ENCODE data around the gene ANKS6. TPM values are rescaled to one million over a fixed set of nuclear protein-coding genes. Genes with fewer than 3 reads are reported as not detected.

Gene ANKS6
- total and polyA plus RNA-seq, 4 donors = 8.4 to 23.8 (median 20.7) TPM

DNA sequence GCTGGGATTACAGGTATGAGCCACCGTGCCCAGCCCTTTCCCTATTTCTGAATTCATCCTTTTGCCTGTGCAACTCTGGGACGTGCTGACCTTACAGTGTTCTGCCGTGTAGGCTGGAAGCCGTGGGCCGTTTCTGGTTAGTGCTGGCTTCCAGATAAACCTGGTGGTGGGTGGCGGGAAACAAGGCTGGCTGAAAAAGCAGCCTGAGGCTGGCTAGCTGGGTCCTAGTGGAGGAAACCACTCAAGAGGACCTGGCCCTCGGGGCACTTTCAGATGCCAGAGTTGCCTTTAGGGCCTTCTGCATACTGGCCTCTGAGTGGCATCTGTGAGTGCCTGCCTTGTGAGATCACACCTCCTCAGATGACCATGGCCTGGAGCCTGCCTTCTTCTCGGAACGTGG, 38.0 kb upstream of the ANKS6 start:
- H3K9me3 ChIP-seq (ENCODE audit: control insufficient read depth, low read length) = no peaks in the 10 kb centered on the region
- H3K27me3 ChIP-seq (ENCODE audit: control insufficient read depth in 1 of 2, insufficient read depth in 2 of 2, low read length in 1 of 2) = no peaks in the 10 kb centered on the region
- H3K27ac ChIP-seq (ENCODE audit: low read depth in 1 of 2, low read length in 2 of 2) = no peak overlapping the region
- H3K4me1 ChIP-seq (ENCODE audit: control insufficient read depth in 1 of 2, insufficient read depth in 2 of 2, low read length in 2 of 2) = no peaks in the 10 kb centered on the region
- intact Hi-C loops (cut with DNase I) = no loop called here
- 89 to 91% methylated on average over 9 of the region's 9 CpGs for WGBS, 2 donors
- H3K4me3 ChIP-seq (ENCODE audit: low read length in 2 of 2) = no peak overlapping the region
- no peak for ATAC-seq (ENCODE audit: low FRiP score)
- DNase-seq = no peak
- no peaks in the 10 kb centered on the region for H3K36me3 ChIP-seq (ENCODE audit: control insufficient read depth in 1 of 2, insufficient read depth in 2 of 2, low read length in 1 of 2)

DNA sequence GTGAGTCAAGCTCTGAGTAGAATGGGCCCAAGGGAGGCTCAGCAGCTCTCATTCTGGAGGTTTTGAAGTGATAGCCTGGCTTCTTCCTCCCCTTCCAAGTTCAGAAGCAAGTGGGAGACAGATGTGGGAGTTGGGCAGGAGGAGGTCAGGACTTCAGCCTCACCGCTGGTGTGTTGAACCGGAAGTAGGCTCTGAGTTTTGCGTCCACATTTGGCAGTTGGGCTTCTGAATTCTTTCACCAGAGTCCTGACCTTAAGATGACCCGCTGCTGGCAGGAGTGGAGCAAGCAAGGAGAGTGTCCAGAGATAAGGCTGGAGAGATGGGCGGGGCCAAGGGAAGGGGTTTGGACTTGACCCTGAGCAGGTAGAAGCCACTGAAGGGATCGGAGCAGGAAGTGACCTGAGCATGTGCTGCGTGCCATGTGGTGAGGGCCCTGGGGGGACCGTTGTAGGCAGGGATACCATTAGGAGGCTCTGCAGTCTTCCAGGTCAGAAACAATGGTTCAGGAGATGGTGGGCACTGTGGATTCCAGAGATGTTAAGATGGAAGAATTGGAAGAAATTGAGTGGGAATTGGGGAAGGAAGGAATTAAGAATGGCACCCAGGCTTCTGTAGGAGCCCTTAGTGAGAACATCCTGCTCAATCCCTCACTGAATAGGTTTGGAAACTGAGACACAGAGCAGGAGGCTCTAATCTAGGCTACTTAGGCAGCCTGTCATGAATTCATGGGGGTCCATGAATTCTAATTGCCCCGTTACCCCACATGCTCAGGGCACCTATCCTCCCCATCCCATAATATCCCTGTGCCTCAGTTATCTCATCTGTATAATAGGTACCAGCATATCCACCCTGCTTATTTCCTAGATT, 37.0 kb upstream of the ANKS6 start:
- Histone ChIP-seq H3K9me3 (ENCODE audit: control insufficient read depth, low read length) (no peaks in the 10 kb centered on the region), H3K36me3 (ENCODE audit: control insufficient read depth in 1 of 2, insufficient read depth in 2 of 2, low read length in 1 of 2) (no peaks in the 10 kb centered on the region), H3K4me3 (ENCODE audit: low read length in 2 of 2) (no peak overlapping the region), H3K27ac (ENCODE audit: low read depth in 1 of 2, low read length in 2 of 2) (no peak overlapping the region), H3K4me1 (ENCODE audit: control insufficient read depth in 1 of 2, insufficient read depth in 2 of 2, low read length in 2 of 2) (no peaks in the 10 kb centered on the region), H3K27me3 (ENCODE audit: control insufficient read depth in 1 of 2, insufficient read depth in 2 of 2, low read length in 1 of 2) (no peaks in the 10 kb centered on the region)
- WGBS, 2 donors = 82 to 87% methylated on average over 9 of the region's 9 CpGs
- intact Hi-C loops (cut with DNase I) = no loop called here
- no peak for ATAC-seq (ENCODE audit: low FRiP score)
- DNase-seq = no peak

DNA sequence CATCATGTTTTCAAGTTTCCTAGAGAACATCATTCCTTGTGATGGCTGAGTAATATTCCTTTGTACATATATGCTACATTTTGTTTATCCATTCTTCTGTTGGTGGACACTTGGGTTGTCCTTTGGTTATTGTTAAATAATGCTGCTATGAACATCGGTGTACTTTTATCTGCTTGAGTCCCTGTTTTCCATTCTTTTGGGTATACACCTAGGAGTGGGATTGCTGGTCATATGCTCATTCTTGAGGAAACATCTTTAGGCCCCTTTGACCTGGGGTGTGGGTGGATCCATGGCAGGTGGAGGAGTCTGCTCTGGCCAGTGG, 36.4 kb upstream of the ANKS6 start:
- Histone ChIP-seq H3K4me1 (ENCODE audit: control insufficient read depth in 1 of 2, insufficient read depth in 2 of 2, low read length in 2 of 2) (no peaks in the 10 kb centered on the region), H3K27me3 (ENCODE audit: control insufficient read depth in 1 of 2, insufficient read depth in 2 of 2, low read length in 1 of 2) (no peaks in the 10 kb centered on the region), H3K9me3 (ENCODE audit: control insufficient read depth, low read length) (no peaks in the 10 kb centered on the region), H3K36me3 (ENCODE audit: control insufficient read depth in 1 of 2, insufficient read depth in 2 of 2, low read length in 1 of 2) (no peaks in the 10 kb centered on the region), H3K4me3 (ENCODE audit: low read length in 2 of 2) (no peak overlapping the region), H3K27ac (ENCODE audit: low read depth in 1 of 2, low read length in 2 of 2) (no peak overlapping the region)
- no peak for DNase-seq
- WGBS, 2 donors = 97 to 100% methylated on average over 1 of the region's 1 CpG
- ATAC-seq (ENCODE audit: low FRiP score) = no peak
- intact Hi-C loops (cut with DNase I) = no loop called here

DNA sequence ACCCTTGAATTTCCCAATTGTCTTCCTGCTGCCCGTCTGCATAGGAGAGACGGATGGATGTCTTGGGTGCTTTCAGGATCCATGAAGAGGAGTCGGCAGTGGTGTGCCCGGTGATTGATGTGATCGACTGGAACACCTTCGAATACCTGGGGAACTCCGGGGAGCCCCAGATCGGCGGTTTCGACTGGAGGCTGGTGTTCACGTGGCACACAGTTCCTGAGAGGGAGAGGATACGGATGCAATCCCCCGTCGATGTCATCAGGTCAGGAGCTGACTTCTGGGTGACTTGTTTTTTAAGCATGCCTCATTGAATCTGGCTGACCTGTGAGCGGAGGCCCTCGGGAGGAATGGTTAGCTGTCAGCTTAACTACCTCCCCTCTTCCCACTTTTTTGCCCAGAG, 35.3 kb upstream of the ANKS6 start:
- intact Hi-C loops (cut with DNase I) = no loop called here
- H3K36me3 ChIP-seq (ENCODE audit: control insufficient read depth in 1 of 2, insufficient read depth in 2 of 2, low read length in 1 of 2) = no peaks in the 10 kb centered on the region
- DNase-seq (no peak), ATAC-seq (ENCODE audit: low FRiP score) (no peak)
- H3K4me3 ChIP-seq (ENCODE audit: low read length in 2 of 2) = no peak overlapping the region
- WGBS, 2 donors = 72 to 82% methylated on average over 16 of the region's 16 CpGs
- H3K4me1 ChIP-seq (ENCODE audit: control insufficient read depth in 1 of 2, insufficient read depth in 2 of 2, low read length in 2 of 2) = no peaks in the 10 kb centered on the region
- H3K9me3 ChIP-seq (ENCODE audit: control insufficient read depth, low read length) = no peaks in the 10 kb centered on the region
- H3K27me3 ChIP-seq (ENCODE audit: control insufficient read depth in 1 of 2, insufficient read depth in 2 of 2, low read length in 1 of 2) = no peaks in the 10 kb centered on the region
- no peak overlapping the region for H3K27ac ChIP-seq (ENCODE audit: low read depth in 1 of 2, low read length in 2 of 2)

DNA sequence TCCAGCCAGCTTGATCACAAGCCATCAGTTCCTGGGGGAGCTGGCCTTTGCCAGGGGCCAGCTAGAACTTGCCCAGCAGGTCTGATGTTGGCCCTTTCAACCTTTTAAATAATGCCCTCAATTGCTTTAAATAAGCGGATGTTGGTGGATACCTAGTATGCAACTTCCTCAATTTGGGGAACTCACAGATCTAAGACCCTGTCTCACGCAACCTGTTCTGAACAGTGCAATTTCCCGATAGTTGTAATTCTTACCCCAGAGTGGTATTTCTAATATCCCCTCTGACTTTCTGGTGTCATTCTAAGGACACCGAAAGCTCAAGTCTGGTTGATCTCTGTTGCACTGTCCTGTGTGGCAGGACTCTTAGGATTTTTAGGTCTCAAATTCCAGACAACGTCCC, 34.2 kb upstream of the ANKS6 start:
- no peaks in the 10 kb centered on the region for H3K9me3 ChIP-seq (ENCODE audit: control insufficient read depth, low read length)
- H3K4me3 ChIP-seq (ENCODE audit: low read length in 2 of 2) = no peak overlapping the region
- intact Hi-C loops (cut with DNase I) = no loop called here
- H3K27ac ChIP-seq (ENCODE audit: low read depth in 1 of 2, low read length in 2 of 2) = no peak overlapping the region
- no peaks in the 10 kb centered on the region for H3K27me3 ChIP-seq (ENCODE audit: control insufficient read depth in 1 of 2, insufficient read depth in 2 of 2, low read length in 1 of 2)
- no peaks in the 10 kb centered on the region for H3K4me1 ChIP-seq (ENCODE audit: control insufficient read depth in 1 of 2, insufficient read depth in 2 of 2, low read length in 2 of 2)
- DNase-seq (no peak), ATAC-seq (ENCODE audit: low FRiP score) (no peak)
- 95 to 97% methylated on average over 5 of the region's 5 CpGs for WGBS, 2 donors
- no peaks in the 10 kb centered on the region for H3K36me3 ChIP-seq (ENCODE audit: control insufficient read depth in 1 of 2, insufficient read depth in 2 of 2, low read length in 1 of 2)

DNA sequence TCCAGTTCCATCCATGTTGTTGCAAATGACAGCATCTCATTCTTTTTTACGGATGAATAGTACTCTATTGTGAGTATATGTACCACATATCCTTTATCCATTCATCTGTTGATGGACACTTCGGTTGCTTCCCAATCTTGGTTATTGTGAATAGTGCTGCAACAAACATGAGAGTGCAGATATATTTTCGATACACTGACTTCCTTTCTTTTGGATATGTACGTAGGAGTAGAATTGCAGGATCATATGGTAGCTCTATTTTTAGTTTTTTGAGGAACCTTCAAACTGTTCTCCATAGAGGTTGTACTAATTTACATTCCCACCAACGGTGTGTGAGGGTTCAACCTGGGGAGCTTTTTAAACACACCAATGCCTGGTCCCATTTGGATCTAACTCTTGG, 33.4 kb upstream of the ANKS6 start:
- Histone ChIP-seq H3K27me3 (ENCODE audit: control insufficient read depth in 1 of 2, insufficient read depth in 2 of 2, low read length in 1 of 2) (no peaks in the 10 kb centered on the region), H3K4me1 (ENCODE audit: control insufficient read depth in 1 of 2, insufficient read depth in 2 of 2, low read length in 2 of 2) (no peaks in the 10 kb centered on the region), H3K4me3 (ENCODE audit: low read length in 2 of 2) (no peak overlapping the region), H3K9me3 (ENCODE audit: control insufficient read depth, low read length) (no peaks in the 10 kb centered on the region), H3K36me3 (ENCODE audit: control insufficient read depth in 1 of 2, insufficient read depth in 2 of 2, low read length in 1 of 2) (no peaks in the 10 kb centered on the region), H3K27ac (ENCODE audit: low read depth in 1 of 2, low read length in 2 of 2) (no peak overlapping the region)
- ATAC-seq (ENCODE audit: low FRiP score) (no peak), DNase-seq (no peak)
- WGBS, 2 donors = 85% methylated on average over 5 of the region's 5 CpGs
- intact Hi-C loops (cut with DNase I) = no loop called here

DNA sequence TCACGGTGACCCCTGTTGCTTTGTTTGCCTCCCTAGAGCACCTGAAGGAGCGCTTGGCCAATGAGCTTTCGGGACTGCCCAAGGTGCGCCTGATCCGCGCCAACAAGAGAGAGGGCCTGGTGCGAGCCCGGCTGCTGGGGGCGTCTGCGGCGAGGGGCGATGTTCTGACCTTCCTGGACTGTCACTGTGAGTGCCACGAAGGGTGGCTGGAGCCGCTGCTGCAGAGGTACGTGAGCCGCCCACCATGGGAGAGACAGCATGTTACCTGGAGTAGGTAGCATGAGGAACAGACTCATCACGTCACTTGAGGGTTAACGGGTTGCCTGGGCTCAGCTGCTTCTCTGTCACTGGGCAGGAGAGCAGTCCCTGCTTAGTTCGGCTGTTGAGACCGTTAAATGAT, 30.4 kb upstream of the ANKS6 start:
- Histone ChIP-seq H3K27me3 (ENCODE audit: control insufficient read depth in 1 of 2, insufficient read depth in 2 of 2, low read length in 1 of 2) (no peaks in the 10 kb centered on the region), H3K4me3 (ENCODE audit: low read length in 2 of 2) (no peak overlapping the region), H3K4me1 (ENCODE audit: control insufficient read depth in 1 of 2, insufficient read depth in 2 of 2, low read length in 2 of 2) (no peaks in the 10 kb centered on the region), H3K9me3 (ENCODE audit: control insufficient read depth, low read length) (no peaks in the 10 kb centered on the region), H3K27ac (ENCODE audit: low read depth in 1 of 2, low read length in 2 of 2) (no peak overlapping the region), H3K36me3 (ENCODE audit: control insufficient read depth in 1 of 2, insufficient read depth in 2 of 2, low read length in 1 of 2) (no peaks in the 10 kb centered on the region)
- 92 to 93% methylated on average over 20 of the region's 20 CpGs for WGBS, 2 donors
- ATAC-seq (ENCODE audit: low FRiP score) (no peak), DNase-seq (no peak)
- intact Hi-C loops (cut with DNase I) = no loop called here

DNA sequence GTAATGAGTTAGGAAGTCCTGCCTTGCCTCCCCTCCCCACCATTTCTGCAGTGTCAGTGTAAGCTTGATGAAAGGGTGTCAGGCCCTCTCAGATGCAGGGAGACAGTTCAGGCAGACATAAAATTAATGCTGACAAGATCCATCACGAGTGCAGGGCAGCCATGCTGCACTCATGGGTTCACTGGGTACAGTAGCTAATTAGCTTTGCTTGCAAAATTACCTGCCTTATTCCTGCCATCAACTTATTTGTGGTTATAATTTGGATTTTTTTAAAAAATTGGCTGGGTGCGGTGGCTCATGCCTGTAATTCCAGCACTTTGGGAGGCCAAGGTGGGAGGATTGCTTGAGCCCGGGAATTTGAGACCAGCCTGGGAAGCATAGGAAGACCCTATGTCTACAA, 29.1 kb upstream of the ANKS6 start:
- WGBS, 2 donors = 88 to 90% methylated on average over 3 of the region's 3 CpGs
- no peak for DNase-seq

DNA sequence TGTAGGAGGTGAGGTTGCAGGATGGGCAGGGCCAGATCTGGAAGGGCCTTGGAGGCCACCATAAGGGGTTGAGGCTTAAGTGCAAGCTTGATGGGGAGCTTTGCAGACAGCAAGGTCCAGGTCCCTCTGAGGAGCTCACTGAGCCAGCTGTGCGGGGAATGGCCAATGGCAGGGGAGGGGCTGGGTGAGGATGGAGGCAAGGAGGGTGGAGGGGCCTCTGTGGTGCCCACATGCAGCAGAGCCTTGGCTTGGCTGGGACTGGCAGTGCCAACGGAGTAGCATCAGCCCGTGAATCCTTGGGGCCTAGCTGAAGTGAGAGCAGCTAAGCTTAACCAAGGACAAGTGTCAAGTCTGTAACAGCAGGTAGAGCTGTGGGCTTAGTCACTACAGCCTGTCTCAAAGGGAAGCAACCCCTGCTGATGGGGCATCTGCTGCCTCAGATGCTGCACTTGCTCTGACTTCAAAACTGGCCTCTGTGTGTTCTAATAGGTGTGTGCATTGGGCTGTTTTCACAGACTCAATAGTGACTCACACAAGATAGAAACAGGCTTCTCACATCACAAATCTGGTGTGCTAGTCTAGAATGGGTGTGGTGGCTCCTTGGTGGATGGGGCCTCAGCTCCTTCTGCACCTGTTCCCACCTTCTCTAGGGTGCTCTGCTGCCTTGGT, 27.4 kb upstream of the ANKS6 start:
- no peaks in the 10 kb centered on the region for H3K4me1 ChIP-seq (ENCODE audit: control insufficient read depth in 1 of 2, insufficient read depth in 2 of 2, low read length in 2 of 2)
- H3K36me3 ChIP-seq (ENCODE audit: control insufficient read depth in 1 of 2, insufficient read depth in 2 of 2, low read length in 1 of 2) = no peaks in the 10 kb centered on the region
- intact Hi-C loops (cut with DNase I) = no loop called here
- H3K27ac ChIP-seq (ENCODE audit: low read depth in 1 of 2, low read length in 2 of 2) = no peak overlapping the region
- H3K27me3 ChIP-seq (ENCODE audit: control insufficient read depth in 1 of 2, insufficient read depth in 2 of 2, low read length in 1 of 2) = no peaks in the 10 kb centered on the region
- no peak overlapping the region for H3K4me3 ChIP-seq (ENCODE audit: low read length in 2 of 2)
- ATAC-seq (ENCODE audit: low FRiP score) (no peak), DNase-seq (no peak)
- H3K9me3 ChIP-seq (ENCODE audit: control insufficient read depth, low read length) = no peaks in the 10 kb centered on the region
- WGBS, 2 donors = 96% methylated on average over 3 of the region's 3 CpGs

More for the DNA sequence above, 29.1 kb upstream of the ANKS6 start:
- Histone ChIP-seq H3K4me3 (ENCODE audit: low read length in 2 of 2) (no peak overlapping the region), H3K9me3 (ENCODE audit: control insufficient read depth, low read length) (no peaks in the 10 kb centered on the region), H3K4me1 (ENCODE audit: control insufficient read depth in 1 of 2, insufficient read depth in 2 of 2, low read length in 2 of 2) (no peaks in the 10 kb centered on the region), H3K36me3 (ENCODE audit: control insufficient read depth in 1 of 2, insufficient read depth in 2 of 2, low read length in 1 of 2) (no peaks in the 10 kb centered on the region), H3K27me3 (ENCODE audit: control insufficient read depth in 1 of 2, insufficient read depth in 2 of 2, low read length in 1 of 2) (no peaks in the 10 kb centered on the region), H3K27ac (ENCODE audit: low read depth in 1 of 2, low read length in 2 of 2) (no peak overlapping the region)
- no peak for ATAC-seq (ENCODE audit: low FRiP score)
- intact Hi-C loops (cut with DNase I) = no loop called here
